OCI-LY3 (cell line): ENCODE data around the gene WFS1.

ENCODE experiments used
- EZH2phosphoT487 ChIP-seq: fragments of 200-600 bp; shearing (Covaris generic); IDR thresholded peaks from 2 replicates; pipeline ENCODE4 v1.6.1; 2018; ENCODE audit warnings: antibody characterized with exemption, mixed run types, low read depth
- TF ChIP-seq, protein P1 (sequence below): fragments of 200-600, 300-600 bp; sonication (generic); IDR thresholded peaks from 2 replicates; pipeline ENCODE4 v1.5.1; 2014; ENCODE audit warnings: antibody characterized with exemption, low read length, low read depth

GRCh38 chr4:6350646-6351045, 81.0 kb downstream of the WFS1 start:
- TF ChIP-seq, protein P1, sequence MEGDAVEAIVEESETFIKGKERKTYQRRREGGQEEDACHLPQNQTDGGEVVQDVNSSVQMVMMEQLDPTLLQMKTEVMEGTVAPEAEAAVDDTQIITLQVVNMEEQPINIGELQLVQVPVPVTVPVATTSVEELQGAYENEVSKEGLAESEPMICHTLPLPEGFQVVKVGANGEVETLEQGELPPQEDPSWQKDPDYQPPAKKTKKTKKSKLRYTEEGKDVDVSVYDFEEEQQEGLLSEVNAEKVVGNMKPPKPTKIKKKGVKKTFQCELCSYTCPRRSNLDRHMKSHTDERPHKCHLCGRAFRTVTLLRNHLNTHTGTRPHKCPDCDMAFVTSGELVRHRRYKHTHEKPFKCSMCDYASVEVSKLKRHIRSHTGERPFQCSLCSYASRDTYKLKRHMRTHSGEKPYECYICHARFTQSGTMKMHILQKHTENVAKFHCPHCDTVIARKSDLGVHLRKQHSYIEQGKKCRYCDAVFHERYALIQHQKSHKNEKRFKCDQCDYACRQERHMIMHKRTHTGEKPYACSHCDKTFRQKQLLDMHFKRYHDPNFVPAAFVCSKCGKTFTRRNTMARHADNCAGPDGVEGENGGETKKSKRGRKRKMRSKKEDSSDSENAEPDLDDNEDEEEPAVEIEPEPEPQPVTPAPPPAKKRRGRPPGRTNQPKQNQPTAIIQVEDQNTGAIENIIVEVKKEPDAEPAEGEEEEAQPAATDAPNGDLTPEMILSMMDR: no peak
- no peak for TF ChIP-seq EZH2phosphoT487
